H1 (cell line): Measurements from ENCODE around the gene GAPDHS. TPM values are rescaled to one million over a fixed set of nuclear protein-coding genes. Genes with fewer than 3 reads are reported as not detected.
A peak's percentile ranks its signal among the peaks of the same experiment; 100 is the strongest.

Experiments
- CTCF ChIA-PET: fragments of 300-600 bp; sonication (Branson Sonifier 250); formaldehyde crosslinking; loops from one replicate; lab custom pipeline; 2021; ENCODE audit not compliant: partially characterized antibody; lab: Charles Lee
- POLR2A ChIA-PET: fragments of 300-600 bp; sonication (Branson Sonifier 250); formaldehyde crosslinking; loops from one replicate; lab custom pipeline; 2021; ENCODE audit warnings: inconsistent platforms; ENCODE audit not compliant: partially characterized antibody; lab: Charles Lee
- DNase-seq, 2 experiments: peaks; one replicate each; pipeline versions ENCODE4 v3.0.0 to v3.0.0-alpha.2; 2010 to 2022; ENCODE audit warnings: low spot score in 2 of 2, low read depth in 1 of 2, mixed read lengths in 1 of 2
- FAIRE-seq: peaks from 2 replicates; lab custom pipeline; 2011; peaks lifted over from hg19 to GRCh38; lab: Jason Lieb, UNC
- H2AFZ ChIP-seq: 2 replicates; pipeline ENCODE4 v1.8.1; 2012; ENCODE audit warnings: low read length, inconsistent platforms
- H2AK5ac ChIP-seq: 2 replicates; pipeline ENCODE4 v1.6.1; 2013; ENCODE audit warnings: low read depth, low read length
- H2BK120ac ChIP-seq: replicated peaks from 2 replicates; pipeline ENCODE3; 2013; ENCODE audit warnings: low read depth, low read length, inconsistent platforms
- H2BK12ac ChIP-seq: 2 replicates; pipeline ENCODE4 v1.6.1; 2013; ENCODE audit warnings: low read depth, low read length
- H2BK15ac ChIP-seq: 2 replicates; pipeline ENCODE4 v1.6.1; 2013; ENCODE audit warnings: low read length
- H2BK20ac ChIP-seq: 2 replicates; pipeline ENCODE4 v1.6.1; 2013; ENCODE audit warnings: low read length
- H2BK5ac ChIP-seq: 2 replicates; pipeline ENCODE4 v1.6.1; 2013; ENCODE audit warnings: low read depth, low read length
- H3K14ac ChIP-seq: 2 replicates; pipeline ENCODE4 v1.6.1; 2013; ENCODE audit warnings: inconsistent platforms; ENCODE audit not compliant: insufficient read length
- H3K18ac ChIP-seq: 2 replicates; pipeline ENCODE4 v1.6.1; 2013; ENCODE audit warnings: low read length; ENCODE audit errors: extremely low read depth
- H3K23ac ChIP-seq: 2 replicates; pipeline ENCODE4 v1.6.1; 2013; ENCODE audit warnings: inconsistent platforms; ENCODE audit not compliant: insufficient read length
- H3K23me2 ChIP-seq: 2 replicates; pipeline ENCODE4 v1.6.1; 2013; ENCODE audit warnings: low read depth, low read length
- H3K27ac ChIP-seq: 2 replicates; pipeline ENCODE4 v1.6.1; 2011; ENCODE audit warnings: low read depth, low read length, inconsistent platforms
- H3K27me3 ChIP-seq, 4 experiments: replicated peaks in 1 of 4; 1 replicate in 1 of 4; 2 replicates in 3 of 4; pipeline versions ENCODE4 v1.6.1 to v1.8.1; 2011 to 2013; ENCODE audit warnings: low read length in 3 of 4, mild to moderate bottlenecking in 3 of 4, inconsistent platforms in 2 of 4, mixed read lengths in 2 of 4, moderate library complexity in 1 of 4; ENCODE audit not compliant: control insufficient read depth in 3 of 4, insufficient read depth in 3 of 4; ENCODE audit errors: extremely low read depth in 1 of 4
- H3K36me3 ChIP-seq, 4 experiments: 2 replicates each; pipeline versions ENCODE4 v1.6.1 to v1.8.1; 2011 to 2013; ENCODE audit warnings: mild to moderate bottlenecking in 4 of 4, low read length in 3 of 4, moderate library complexity in 2 of 4, control low read depth in 1 of 4, inconsistent platforms in 1 of 4; ENCODE audit not compliant: insufficient read depth in 4 of 4, control insufficient read depth in 2 of 4
- H3K4ac ChIP-seq: replicated peaks from 2 replicates; pipeline ENCODE3; 2013; ENCODE audit warnings: low read length, low read depth, mixed read lengths, inconsistent platforms; ENCODE audit not compliant: insufficient read length
- H3K4me1 ChIP-seq, 4 experiments: replicated peaks in 1 of 4; 1 replicate in 1 of 4; 2 replicates in 3 of 4; pipeline versions ENCODE4 v1.6.1 to v1.8.1; 2011 to 2013; ENCODE audit warnings: low read length in 3 of 4, inconsistent platforms in 2 of 4, mixed read lengths in 1 of 4; ENCODE audit not compliant: insufficient read depth in 4 of 4, control insufficient read depth in 3 of 4
- H3K4me2 ChIP-seq, 2 experiments: 2 replicates each; pipeline versions ENCODE4 v1.6.1 to v1.8.1; 2011 to 2013; ENCODE audit warnings: low read depth in 2 of 2, low read length in 2 of 2, control low read depth in 1 of 2, inconsistent platforms in 1 of 2, mild to moderate bottlenecking in 1 of 2; ENCODE audit not compliant: insufficient read depth in 1 of 2
- H3K4me3 ChIP-seq, 4 experiments: fragments of 200-600, 300-600 bp in 1 of 4; sonication (generic), shearing (Covaris generic), sonication (Bioruptor Twin) in 1 of 4; 2 replicates each; pipeline versions ENCODE4 v1.5.1 to v1.8.1; 2011 to 2016; ENCODE audit warnings: low read length in 4 of 4, low read depth in 3 of 4, control low read depth in 2 of 4, inconsistent platforms in 2 of 4, mild to moderate bottlenecking in 2 of 4, mixed read lengths in 1 of 4, moderate library complexity in 1 of 4; ENCODE audit not compliant: insufficient read depth in 2 of 4; ENCODE audit errors: extremely low read depth in 1 of 4
- H3K56ac ChIP-seq: replicated peaks from 2 replicates; pipeline ENCODE3; 2013; ENCODE audit warnings: low read depth, mild to moderate bottlenecking, mixed read lengths, low read length, inconsistent platforms; ENCODE audit not compliant: insufficient read length
- H3K79me1 ChIP-seq: 2 replicates; pipeline ENCODE4 v1.6.1; 2013; ENCODE audit warnings: low read depth, low read length, control low read depth
- H3K79me2 ChIP-seq, 2 experiments: 2 replicates each; pipeline versions ENCODE4 v1.6.1 to v1.8.1; 2012 to 2013; ENCODE audit warnings: low read length in 2 of 2, mild to moderate bottlenecking in 2 of 2, inconsistent platforms in 1 of 2; ENCODE audit not compliant: insufficient read depth in 2 of 2, control insufficient read depth in 1 of 2
- H3K9ac ChIP-seq, 4 experiments: replicated peaks in 1 of 4; 1 replicate in 1 of 4; 2 replicates in 3 of 4; pipeline versions ENCODE4 v1.6.1 to v1.8.1; 2011 to 2013; ENCODE audit warnings: low read depth in 3 of 4, low read length in 3 of 4, control low read depth in 2 of 4, mild to moderate bottlenecking in 2 of 4, moderate library complexity in 2 of 4, inconsistent platforms in 1 of 4; ENCODE audit errors: extremely low read depth in 1 of 4
- H3K9me3 ChIP-seq, 2 experiments: 2 replicates each; pipeline versions ENCODE4 v1.6.1 to v1.8.1; 2012 to 2013; ENCODE audit warnings: mild to moderate bottlenecking in 2 of 2, moderate library complexity in 2 of 2, control low read depth in 1 of 2, inconsistent platforms in 1 of 2, low read depth in 1 of 2, low read length in 1 of 2, mixed read lengths in 1 of 2; ENCODE audit not compliant: insufficient read depth in 2 of 2
- H4K20me1 ChIP-seq, 2 experiments: replicated peaks in 1 of 2; 2 replicates each; pipeline versions ENCODE3 to v1.8.1; 2011 to 2013; ENCODE audit warnings: inconsistent platforms in 2 of 2, low read length in 2 of 2, mild to moderate bottlenecking in 1 of 2; ENCODE audit not compliant: insufficient read depth in 2 of 2, control insufficient read depth in 1 of 2
- H4K5ac ChIP-seq: 2 replicates; pipeline ENCODE4 v1.6.1; 2013; ENCODE audit warnings: low read length, low read depth, mixed read lengths, inconsistent platforms; ENCODE audit not compliant: insufficient read length
- H4K8ac ChIP-seq: 2 replicates; pipeline ENCODE4 v1.8.0; 2013; ENCODE audit warnings: mild to moderate bottlenecking, moderate library complexity, low read length, inconsistent platforms; ENCODE audit not compliant: insufficient read depth; ENCODE audit errors: extremely low read depth
- H4K91ac ChIP-seq: replicated peaks from 2 replicates; pipeline ENCODE3; 2013; ENCODE audit warnings: low read length, mixed read lengths, inconsistent platforms; ENCODE audit not compliant: insufficient read length
- CEBPB ChIP-seq: IDR thresholded peaks from 2 replicates; pipeline ENCODE4 v1.6.1; 2012; ENCODE audit warnings: low read depth, low read length
- CREB1 ChIP-seq: IDR thresholded peaks from 2 replicates; pipeline ENCODE4 v1.6.1; 2012; ENCODE audit warnings: inconsistent platforms
- EGR1 ChIP-seq: IDR thresholded peaks from 2 replicates; pipeline ENCODE4 v1.6.1; 2011; ENCODE audit warnings: low read depth, low read length, borderline replicate concordance
- EP300 ChIP-seq, 2 experiments: IDR thresholded peaks; 1 replicate in 1 of 2; 2 replicates in 1 of 2; pipeline ENCODE4 v1.6.1; 2011 to 2012; ENCODE audit warnings: low read depth in 2 of 2, low read length in 2 of 2, mild to moderate bottlenecking in 2 of 2, borderline replicate concordance in 1 of 2, inconsistent platforms in 1 of 2, moderate library complexity in 1 of 2
- FOSL1 ChIP-seq: IDR thresholded peaks from 2 replicates; pipeline ENCODE4 v1.6.1; 2011; ENCODE audit warnings: mild to moderate bottlenecking, low read depth, low read length, moderate library complexity; ENCODE audit not compliant: insufficient read depth
- POLR2A ChIP-seq, 2 experiments: IDR thresholded peaks; 1 replicate in 1 of 2; 2 replicates in 1 of 2; pipeline ENCODE4 v1.6.1; 2011; ENCODE audit warnings: low read depth in 2 of 2, low read length in 2 of 2, mild to moderate bottlenecking in 2 of 2; ENCODE audit errors: control extremely low read depth in 1 of 2
- SIN3A ChIP-seq, 2 experiments: IDR thresholded peaks in 1 of 2; conservative IDR thresholded peaks in 1 of 2; 2 replicates each; pipeline ENCODE4 v1.6.1; 2011 to 2012; ENCODE audit warnings: low read length in 2 of 2, improper control_type of control experiment in 1 of 2, low read depth in 1 of 2, mild to moderate bottlenecking in 1 of 2
- WGBS, 2 experiments: shearing (Covaris generic) in 1 of 2; methylation state at CpG; one replicate each; pipeline versions ENCODE4 v1.1.6 to v1.1.7; 2013 to 2015; ENCODE audit warnings: low lambda C conversion rate in 2 of 2, mixed read lengths in 2 of 2, inconsistent platforms in 1 of 2, low coverage in 1 of 2, missing lambda C conversion rate in 1 of 2; ENCODE audit not compliant: insufficient replicate concordance in 2 of 2, insufficient coverage in 1 of 2, insufficient read length in 1 of 2; ENCODE audit errors: extremely low coverage in 1 of 2, missing lambda C conversion rate in 1 of 2; 5-methylcytosine and 5-hydroxymethylcytosine counted together
- polyA plus RNA-seq, 7 experiments: library from polyadenylated mRNA; depleted of rRNA in 3 of 7; stranded (reverse) in 5 of 7; unstranded in 2 of 7; fragments of >200 nt in 5 of 7; fragments of 200-250 nt in 2 of 7; gene quantifications; 1 replicate in 5 of 7; 2 replicates in 1 of 7; 4 replicates in 1 of 7; pipeline versions ENCODE4 v1.2.1 to v1.2.3, GENCODE V29; 2011 to 2013; ENCODE audit warnings: missing spikeins in 2 of 7, mixed read lengths in 2 of 7
- total RNA-seq: library from RNA; stranded (reverse); fragmentation: NEBNext Ultra II Directional; extraction: Animal tissue kit (Norgen Biotek cat#: 25700); gene quantifications from 2 replicates; pipeline ENCODE4 v1.2.1, GENCODE V29; 2021

The GAPDHS gene
- total and polyA plus RNA-seq, 2 of the 8 experiments (the other 6 are each of a cell fraction or from before 2014, with no cell fraction given) = 0.26 TPM; not detected in 1

GRCh38 chr19:35554076-35554475 lies 20.8 kb downstream of the GAPDHS start:
- no peaks in the 10 kb centered on the region for H3K79me2 ChIP-seq
- H3K4me1 ChIP-seq = peaks cover 0 to 6% (median 4%) of the 10 kb centered on the region in 4 experiments; a peak in 3 of 7 replicates
- no peak overlapping the region for H3K9ac ChIP-seq
- H3K23ac ChIP-seq = no peak overlapping the region
- H4K91ac ChIP-seq = no peak overlapping the region
- H4K20me1 ChIP-seq = peaks cover 8 to 10% of the 10 kb centered on the region in 2 experiments
- no peak overlapping the region for H3K4ac ChIP-seq
- no peak overlapping the region for H4K5ac ChIP-seq
- no peak overlapping the region for H2BK5ac ChIP-seq
- no peak overlapping the region for H2BK120ac ChIP-seq
- 80% methylated on average over 5 of the region's 5 CpGs; no CpG with 5 or more reads in 1 of the 2 experiments for WGBS, 2 experiments
- peaks cover 4% of the 10 kb centered on the region; the same call in 1 of the 2 replicates for H3K23me2 ChIP-seq
- H3K27ac ChIP-seq = no peak overlapping the region
- H3K4me2 ChIP-seq = no peak overlapping the region
- no peak overlapping the region for H3K18ac ChIP-seq
- TF ChIP-seq SIN3A (conservative IDR thresholded peaks at IDR 0.05 in 1 of 2, IDR thresholded peaks at IDR 0.05 in 1 of 2; ENCODE audit: low read depth in 1 of 2, low read length in 2 of 2) = no peak
- TF ChIP-seq FOSL1 = no peak
- TF ChIP-seq CREB1 = no peak
- no peak for TF ChIP-seq EP300 (IDR thresholded peaks at IDR 0.05; ENCODE audit: borderline replicate concordance in 1 of 2, low read depth in 2 of 2, low read length in 2 of 2)
- no peak for TF ChIP-seq CEBPB
- no peak for TF ChIP-seq POLR2A (IDR thresholded peaks at IDR 0.05; ENCODE audit: control extremely low read depth in 1 of 2, low read depth in 2 of 2, low read length in 2 of 2)
- TF ChIP-seq EGR1 = no peak
- TF ChIP-seq, all 59 proteins: peak for 0
- Histone ChIP-seq H2BK12ac (0 out of 2 replicates have a peak overlapping the region, but pooled peaks have one; percentile 50), H2BK15ac (no peak overlapping the region), H4K8ac (no peak overlapping the region), H2AFZ (no peak overlapping the region), H2AK5ac (no peak overlapping the region), H3K36me3 (peaks cover 0 to 3% (median 0%) of the 10 kb centered on the region in 4 experiments; a peak in 2 of 8 replicates), H3K79me1 (no peaks in the 10 kb centered on the region), H3K27me3 (peaks cover 0 to 12% (median 5%) of the 10 kb centered on the region in 4 experiments; a peak in 5 of 7 replicates), H3K14ac (no peak overlapping the region), H2BK20ac (no peak overlapping the region), H3K56ac (no peak overlapping the region), H3K4me3 (no peak overlapping the region), H3K9me3 (no peaks in the 10 kb centered on the region)
- DNase-seq (no peak), FAIRE-seq (no peak)
- ChIA-PET POLR2A (interaction anchor here (0.8 kb wide), 1 partner anchor 43 kb away, joined by 3 read pairs; no protein-coding TSS in a partner anchor), CTCF (interaction anchor here (0.6 to 7.7 kb wide), 2 partner anchors 37 to 140 kb away, joined by 3 to 90 read pairs; partner anchors contain the start of gene PMIS2)
